ENCODE measurements around the gene SOS1.
"Not testable (repeated sequence)": the region's sequence is repeated elsewhere in the genome, so short reads cannot be mapped to it uniquely, and the experiment has no call there.

Gene SOS1

DNA sequence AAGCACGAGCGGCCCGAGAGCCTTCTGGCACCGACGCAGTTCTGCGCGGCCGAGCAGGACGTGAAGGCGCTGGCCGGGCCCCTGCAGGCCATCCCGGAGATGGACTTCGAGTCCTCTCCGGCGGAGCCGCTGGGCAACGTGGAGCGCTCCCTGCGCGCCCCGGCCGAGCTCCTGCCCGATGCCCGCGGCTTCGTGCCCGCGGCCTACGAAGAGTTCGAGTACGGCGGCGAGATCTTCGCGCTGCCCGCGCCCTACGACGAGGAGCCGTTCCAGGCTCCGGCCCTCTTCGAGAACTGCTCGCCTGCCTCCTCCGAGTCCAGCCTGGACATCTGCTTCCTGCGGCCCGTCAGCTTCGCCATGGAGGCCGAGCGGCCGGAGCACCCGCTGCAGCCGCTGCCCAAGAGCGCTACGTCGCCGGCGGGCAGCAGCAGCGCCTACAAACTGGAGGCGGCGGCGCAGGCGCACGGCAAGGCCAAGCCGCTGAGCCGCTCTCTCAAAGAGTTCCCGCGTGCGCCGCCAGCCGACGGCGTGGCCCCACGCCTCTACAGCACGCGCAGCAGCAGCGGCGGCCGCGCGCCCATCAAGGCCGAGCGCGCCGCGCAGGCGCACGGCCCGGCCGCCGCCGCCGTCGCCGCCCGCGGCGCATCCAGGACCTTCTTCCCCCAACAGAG lies 160.8 kb downstream of the SOS1 start:
- peak; percentile 59 for DNase-seq

DNA sequence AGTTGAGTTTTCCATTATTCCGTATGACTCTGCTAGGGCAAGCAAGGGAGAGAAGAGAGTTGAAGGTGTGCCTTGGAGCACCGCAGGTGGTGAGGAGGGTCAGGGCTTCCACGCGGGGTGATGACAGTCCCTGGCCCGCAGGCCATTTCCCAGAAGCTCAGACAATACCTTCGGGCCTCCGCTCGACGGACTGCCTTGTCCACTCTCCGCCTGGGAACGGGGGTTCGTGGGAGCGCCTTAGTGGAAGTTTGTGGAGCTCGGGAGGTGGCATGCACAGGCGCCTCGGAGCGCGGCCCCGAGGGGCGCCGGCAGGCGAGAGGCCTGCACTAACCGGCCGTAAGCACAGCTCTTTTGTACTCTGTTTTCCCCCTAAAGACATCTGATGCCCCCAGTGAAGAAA lies 161.4 kb downstream of the SOS1 start:
- DNase-seq: no peak

DNA sequence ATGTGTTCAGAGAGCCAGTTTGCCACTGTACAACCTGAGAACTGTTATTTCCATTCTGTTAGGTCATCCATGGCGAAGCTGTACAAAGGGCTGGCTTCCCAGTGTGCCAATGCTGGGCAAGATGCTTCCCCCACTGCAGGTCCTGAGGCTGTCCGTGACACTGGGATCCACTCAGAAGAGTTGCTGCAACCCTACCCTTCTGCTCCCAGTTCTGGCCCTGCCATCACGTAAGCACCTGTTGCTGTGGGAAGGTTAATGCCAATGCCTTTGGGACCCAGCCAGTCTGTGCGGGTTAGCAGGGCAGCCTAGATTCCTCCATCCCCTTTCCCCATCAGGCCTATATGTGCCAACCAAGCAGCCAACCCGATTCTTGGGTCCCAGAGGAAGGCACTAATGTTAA lies 162.9 kb downstream of the SOS1 start:
- DNase-seq: no peak

DNA sequence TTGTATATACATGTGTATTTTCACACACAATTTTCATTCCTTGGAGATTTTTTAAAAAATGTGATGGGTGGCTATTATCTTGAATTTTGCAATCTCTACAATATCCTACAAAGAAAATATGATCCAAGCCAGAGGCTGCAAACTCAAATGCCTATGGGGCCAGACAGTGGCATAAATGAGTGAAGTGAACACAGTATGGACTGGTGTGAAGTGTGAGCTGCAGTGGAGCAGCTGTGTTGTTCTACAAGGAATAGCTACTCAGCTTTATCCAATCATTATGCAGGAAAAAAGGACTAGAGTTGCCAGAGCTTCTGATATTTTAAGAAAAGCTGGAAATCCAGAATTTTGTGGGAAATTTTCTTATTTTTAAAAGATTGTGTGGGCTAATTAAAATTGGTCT lies 169.1 kb downstream of the SOS1 start:
- DNase-seq: no peak

DNA sequence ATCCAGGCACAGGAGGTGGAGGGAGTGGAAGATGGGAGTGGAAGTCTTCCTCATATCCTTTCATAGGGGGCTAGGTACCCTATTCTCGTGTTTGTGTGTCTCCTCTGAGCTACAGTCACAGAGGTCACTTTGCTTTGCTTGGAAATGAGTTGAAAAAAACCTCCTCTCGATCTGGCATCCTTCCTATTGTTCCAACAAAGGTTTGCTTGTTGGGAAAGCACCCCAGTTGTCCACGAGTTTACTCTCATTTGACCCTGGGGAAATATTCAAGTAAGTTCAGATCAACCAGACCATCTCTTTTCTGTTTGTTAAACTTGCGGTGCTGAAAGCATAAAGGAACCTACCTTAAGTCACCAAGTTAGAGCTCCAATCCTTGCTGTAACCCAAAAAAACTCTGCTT lies 171.9 kb downstream of the SOS1 start:
- no peak for DNase-seq

DNA sequence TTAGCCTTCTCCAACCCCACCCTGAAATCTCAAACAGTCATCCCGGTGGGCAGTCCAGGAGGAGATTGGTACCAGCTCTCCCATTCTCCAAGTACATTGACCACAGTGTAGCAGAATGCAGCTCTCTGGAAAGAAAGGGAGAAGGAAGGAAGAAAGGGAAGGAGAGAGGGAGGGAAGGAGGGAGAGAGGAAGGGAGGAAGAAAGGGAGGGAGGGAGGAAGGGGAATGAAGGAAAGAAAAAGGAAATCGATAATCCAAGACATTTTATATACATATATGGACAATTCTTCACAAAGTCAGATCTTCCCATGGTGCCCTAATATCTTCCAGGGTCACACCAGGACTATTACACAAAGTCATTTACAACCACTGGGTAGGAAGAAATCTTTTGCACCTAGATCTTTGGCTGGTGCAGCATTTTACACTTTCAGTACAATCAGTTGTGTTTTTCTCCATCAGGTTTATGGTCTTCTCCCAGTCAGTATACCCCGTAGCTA lies 172.4 kb downstream of the SOS1 start:
- DNase-seq: no peak

DNA sequence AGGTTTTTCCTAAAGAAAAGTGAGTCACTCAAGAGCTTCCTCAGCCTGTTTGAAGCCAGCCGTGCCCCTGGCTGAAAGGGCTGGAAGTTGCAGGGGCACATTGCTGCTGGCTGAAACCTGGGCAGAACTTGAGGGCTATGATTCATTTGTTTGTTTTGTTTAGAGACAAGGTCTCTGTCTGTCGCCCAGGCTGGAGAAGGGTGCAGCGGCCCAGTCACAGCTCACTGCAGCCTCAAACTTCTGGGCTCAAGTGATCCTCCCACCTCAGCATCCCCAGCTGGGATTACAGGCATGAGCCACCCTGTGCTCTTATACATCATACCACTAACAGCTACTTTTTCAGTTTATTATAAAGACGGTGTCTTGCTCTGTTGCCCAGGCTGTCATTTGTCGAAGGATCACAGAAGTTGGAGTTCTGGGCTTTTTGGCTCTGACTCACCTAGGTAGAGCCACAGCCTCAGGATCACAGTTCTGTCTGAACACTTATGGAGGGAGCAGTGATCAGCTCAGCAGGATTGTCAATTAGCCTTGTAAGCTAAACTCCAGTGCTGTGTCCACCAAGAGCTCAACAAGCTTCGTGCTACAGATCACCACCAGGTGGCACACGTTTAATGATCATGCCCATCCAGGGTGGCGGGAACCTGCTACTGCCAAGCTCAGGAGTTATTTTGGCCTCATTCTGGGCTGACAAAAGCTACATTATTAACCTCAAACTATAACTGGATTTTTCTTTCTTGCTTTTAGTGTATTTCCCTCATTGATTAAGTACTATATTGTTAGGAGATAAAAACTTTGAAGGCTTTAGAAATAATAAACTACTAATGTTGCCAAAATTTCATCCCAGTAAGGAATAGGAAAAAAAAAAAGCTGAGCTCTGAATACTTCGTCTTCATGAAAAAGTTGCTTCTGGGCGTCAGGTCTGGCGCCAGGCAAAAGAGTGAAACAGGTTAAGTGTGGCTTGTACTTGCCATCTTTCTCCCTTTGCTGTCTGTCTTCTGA lies 173.3 kb downstream of the SOS1 start:
- peak; percentile 58 for DNase-seq

DNA sequence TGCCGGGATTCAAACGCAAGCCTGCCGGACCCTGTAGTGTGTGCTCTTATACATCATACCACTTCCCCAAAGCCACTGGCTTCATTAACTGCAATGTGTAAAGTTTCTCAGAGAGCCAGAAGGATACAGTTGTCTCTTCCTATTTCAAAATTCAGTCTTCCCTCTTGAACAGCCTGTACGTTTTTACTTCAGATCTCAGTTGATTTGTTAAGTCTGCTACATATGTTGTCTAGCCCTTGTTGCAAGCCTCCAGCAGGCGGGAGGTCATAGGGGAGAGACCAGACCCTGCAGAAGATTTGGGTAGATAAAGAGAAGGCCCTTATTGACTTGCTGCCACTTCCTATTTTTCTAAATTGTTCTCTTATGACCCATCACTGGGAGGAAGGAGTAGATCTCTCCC lies 174.9 kb downstream of the SOS1 start:
- no peak for DNase-seq

DNA sequence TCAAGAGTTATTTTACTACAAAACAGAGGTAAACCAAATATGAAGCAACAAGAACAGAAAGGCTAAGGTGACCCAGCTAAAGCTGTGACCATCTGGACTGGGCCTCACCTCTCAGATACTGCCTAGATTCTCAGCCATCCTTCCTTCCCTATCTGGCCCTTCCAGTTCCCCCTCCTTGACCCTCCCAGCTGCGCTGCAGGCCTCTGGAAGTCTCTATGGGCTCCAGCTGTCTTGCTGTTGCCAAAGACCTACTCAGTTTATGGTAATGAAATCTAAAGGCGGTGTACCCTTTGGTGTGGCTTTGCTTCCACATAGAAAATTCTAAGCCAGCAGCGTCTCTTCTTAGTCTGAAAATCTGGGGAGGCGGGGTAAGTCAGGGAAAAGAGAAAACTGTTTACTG lies 175.5 kb downstream of the SOS1 start:
- DNase-seq: no peak

DNA sequence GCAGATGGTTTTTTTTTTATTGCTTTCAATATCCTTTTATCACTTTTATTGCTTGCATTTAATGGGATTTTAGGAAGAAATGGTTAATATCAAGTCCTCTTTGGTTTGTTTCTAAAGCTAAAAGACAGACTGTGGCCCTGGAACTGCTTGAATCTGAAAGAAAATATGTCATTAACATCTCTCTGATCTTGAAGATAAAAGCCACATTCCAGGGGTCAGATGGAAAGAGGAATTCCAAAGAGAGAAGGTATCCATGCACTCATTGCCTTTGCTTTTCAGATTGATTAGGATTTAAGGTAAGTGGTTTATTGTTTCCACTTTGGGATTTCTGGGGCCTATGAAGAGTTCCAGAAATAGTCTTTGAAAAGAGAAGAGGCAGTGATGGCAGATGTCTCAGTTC lies 177.1 kb downstream of the SOS1 start:
- no peak for DNase-seq

DNA sequence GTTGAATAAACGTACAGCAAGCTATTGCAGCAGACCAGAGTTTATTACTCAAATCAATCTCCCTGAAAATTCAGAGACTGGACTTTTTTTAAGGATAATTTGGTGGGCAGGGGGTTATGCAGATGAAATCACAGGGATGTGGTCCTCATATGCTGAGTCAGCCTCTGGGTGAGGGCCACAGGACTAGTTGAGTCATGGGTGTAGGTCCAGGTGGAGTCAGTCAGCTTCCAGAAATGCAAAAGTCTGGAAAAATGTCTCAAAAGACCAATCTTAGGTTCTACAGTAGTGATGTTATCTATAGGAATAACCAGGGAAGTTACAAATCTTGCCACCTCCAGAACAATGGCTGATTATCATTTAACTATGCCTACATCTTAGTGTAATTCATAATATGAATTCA lies 180.1 kb downstream of the SOS1 start:
- no peak for DNase-seq

DNA sequence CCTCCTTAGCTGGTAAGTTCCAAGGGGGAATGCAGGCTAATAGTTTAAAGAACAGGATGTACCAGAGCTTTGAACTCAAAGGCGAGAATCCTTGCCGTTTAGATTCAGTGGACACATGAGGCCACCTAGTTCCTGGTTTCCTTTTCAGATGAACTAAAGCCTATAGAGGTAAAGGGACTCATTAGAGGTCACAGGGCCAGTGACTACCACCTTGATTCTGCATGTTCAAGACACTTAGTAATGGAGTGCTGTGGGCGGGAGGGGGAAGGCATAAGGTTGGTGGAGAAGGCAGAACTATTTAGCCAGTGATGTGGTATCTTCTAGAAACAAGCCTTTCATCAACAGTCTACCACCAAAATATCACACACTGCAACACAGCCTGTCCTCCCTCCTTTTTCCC lies 183.3 kb downstream of the SOS1 start:
- DNase-seq: no peak

DNA sequence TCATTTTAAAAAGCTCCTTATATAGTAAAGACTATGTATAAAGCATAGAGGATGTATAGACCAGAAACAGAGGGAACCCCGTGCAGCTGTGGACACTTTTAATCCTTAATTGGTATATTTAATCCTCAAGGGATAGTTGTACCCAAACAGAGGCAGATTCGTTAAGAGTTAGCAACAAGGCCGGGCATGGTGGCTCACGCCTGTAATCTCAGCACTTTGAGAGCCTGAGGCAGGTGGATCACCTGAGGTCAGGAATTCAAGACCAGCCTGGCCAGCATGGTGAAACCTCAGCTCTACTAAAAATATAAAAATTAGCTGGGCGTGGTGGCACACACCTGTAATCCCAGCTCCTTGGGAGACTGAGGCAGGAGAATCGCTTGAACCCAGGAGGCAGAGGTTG lies 184.3 kb downstream of the SOS1 start:
- not testable (repeated sequence) for DNase-seq

DNA sequence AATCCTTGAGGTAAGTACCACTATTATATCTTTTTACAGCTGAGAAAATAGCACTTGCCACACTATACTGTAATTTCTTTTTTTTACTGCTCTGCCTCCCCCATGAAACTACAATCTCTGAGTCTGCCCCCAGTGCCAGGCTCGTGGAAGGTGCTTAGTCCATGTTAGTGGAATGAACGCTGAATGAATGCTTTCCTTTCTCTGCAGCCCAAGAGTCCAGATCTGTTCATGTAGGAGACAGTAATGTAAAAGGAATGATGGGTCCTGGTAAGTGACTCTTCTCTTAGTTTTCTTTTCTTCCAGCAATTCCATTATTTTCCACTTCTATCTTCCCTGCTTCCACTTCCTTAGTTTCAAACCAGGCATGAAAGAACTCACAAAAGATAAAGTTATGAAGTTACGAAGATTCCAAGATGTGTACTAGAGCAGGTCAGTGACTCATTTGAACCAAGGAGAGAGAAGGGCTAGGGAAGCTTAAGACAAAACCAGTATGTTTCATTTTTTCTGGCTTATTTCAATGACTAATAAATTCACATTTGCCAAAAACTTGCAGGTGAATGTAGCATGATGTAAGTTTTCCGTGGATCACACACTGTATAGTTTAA lies 185.2 kb downstream of the SOS1 start:
- no peak for DNase-seq

DNA sequence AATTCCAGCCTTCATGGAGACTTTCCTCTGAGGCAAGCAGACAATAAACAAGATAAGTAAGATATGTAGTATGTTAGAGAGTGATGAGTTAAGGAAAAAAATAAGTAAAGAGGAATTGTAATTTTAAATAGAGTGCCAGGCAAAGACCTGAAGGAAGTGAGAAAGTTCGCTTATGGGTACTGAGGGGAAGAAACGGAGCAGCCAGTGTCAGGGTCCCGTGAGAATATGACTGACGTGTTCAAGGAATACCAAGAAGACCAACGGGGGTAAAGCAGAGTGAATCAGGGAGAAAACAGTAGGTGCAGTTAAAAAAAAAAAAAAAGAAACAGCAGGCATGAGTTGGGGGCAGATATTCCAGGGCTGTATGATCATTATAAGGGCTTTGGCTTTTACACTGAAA lies 186.1 kb downstream of the SOS1 start:
- no peak for DNase-seq

DNA sequence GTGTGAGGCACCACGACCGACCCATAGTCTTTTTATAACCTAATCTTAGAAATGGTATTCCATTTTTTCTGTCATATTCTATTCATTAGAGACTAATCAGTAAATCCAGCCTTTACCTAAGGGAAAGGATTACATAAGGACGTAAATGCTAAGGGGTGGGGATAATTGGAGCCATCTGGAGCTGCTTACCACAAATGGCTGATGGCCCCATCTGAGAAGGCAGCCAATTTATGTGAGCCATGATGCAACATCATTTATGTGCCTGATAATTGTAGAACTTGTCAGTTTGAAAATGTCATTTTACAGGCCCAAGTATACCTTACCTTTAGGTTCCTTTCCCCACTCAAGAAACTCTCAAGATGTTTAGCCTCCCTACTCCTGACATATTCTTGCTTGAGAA lies 187.2 kb downstream of the SOS1 start:
- no peak for DNase-seq

DNA sequence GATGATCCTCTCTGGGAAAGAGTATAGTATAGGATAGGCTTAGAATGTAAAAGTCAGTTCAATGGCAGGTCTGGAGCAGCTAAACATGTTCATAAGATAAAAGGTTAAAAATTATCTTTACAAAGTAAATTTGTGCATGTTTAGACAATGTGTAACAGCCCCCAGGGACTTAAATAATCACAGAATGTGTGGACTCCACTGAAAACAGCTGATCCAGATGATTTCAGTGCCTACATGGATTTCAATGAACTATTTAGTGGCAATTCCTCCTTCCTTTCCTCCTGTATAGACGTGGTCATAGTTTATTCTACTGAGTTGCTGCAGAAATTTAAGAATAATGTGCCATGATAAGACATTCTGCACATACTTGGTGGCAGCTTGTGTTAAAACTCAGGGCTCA lies 188.3 kb downstream of the SOS1 start:
- no peak for DNase-seq
